Body of pancreas (tissue), 4 donors: Measurements from ENCODE around the gene GAS5. TPM values are rescaled to one million over a fixed set of nuclear protein-coding genes. Genes with fewer than 3 reads are reported as not detected.

Experiments used
- ATAC-seq: fragments of 150-250 bp; one replicate; pipeline ENCODE4 v1.9.1; 2016
- DNase-seq, 4 donors: peaks; one replicate each; pipeline ENCODE4 v3.0.0-alpha.2; 2019
- H3K27ac ChIP-seq, 4 donors: fragments of 200-600 bp; sonication (generic); 1 replicate in 3 of 4; 2 replicates in 1 of 4; pipeline versions ENCODE4 v1.5.1 to v1.6.1; 2016 to 2019; ENCODE audit warnings: mild to moderate bottlenecking in 1 of 4, mixed read lengths in 1 of 4, moderate library complexity in 1 of 4
- H3K27me3 ChIP-seq, 2 donors: fragments of 200-600 bp; sonication (generic); one replicate each; pipeline ENCODE4 v1.6.0; 2016; ENCODE audit warnings: mild to moderate bottlenecking in 1 of 2
- H3K36me3 ChIP-seq, 2 donors: fragments of 200-600 bp; sonication (generic); replicated peaks in 1 of 2; 2 replicates each; pipeline ENCODE4 v1.5.1; 2016; ENCODE audit warnings: low read depth in 2 of 2; ENCODE audit not compliant: insufficient read depth in 1 of 2
- H3K4me1 ChIP-seq: fragments of 200-600 bp; sonication (generic); one replicate; pipeline ENCODE4 v1.6.0; 2016
- H3K4me3 ChIP-seq, 2 donors: fragments of 200-600 bp; sonication (generic); 1 replicate in 1 of 2; 2 replicates in 1 of 2; pipeline ENCODE4 v1.5.1; 2016 to 2019
- H3K9me3 ChIP-seq, 3 donors: fragments of 200-600 bp; sonication (generic); 1 replicate in 2 of 3; 2 replicates in 1 of 3; pipeline ENCODE4 v1.5.1; 2016
- POLR2A ChIP-seq, 3 donors: fragments of 450-650 bp; IDR thresholded peaks; one replicate each; pipeline ENCODE4 v1.6.1; 2016; ENCODE audit warnings: antibody characterized with exemption in 3 of 3, mild to moderate bottlenecking in 2 of 3
- WGBS, 2 donors: methylation state at CpG; one replicate each; pipeline ENCODE4 v1.1.5; 2017; 5-methylcytosine and 5-hydroxymethylcytosine counted together
- intact Hi-C: fragments of 100-400 bp; cut with DNase I; formaldehyde crosslinking; loops from one replicate; pipeline ENCODE4 v1.15.1; 2023
- total RNA-seq, 2 donors: library from RNA; depleted of rRNA; stranded (reverse); fragments of >200 nt; gene quantifications; one replicate each; pipeline ENCODE4 v1.1.0, GENCODE V29; 2016
- TF ChIP-seq, protein P1 (sequence below), 7 experiments: fragments of 450-650 bp in 4 of 7; fragments of 200-600 bp in 3 of 7; sonication (generic) in 3 of 7; IDR thresholded peaks; one replicate each; pipeline ENCODE4 v1.5.1; 2016 to 2019; ENCODE audit warnings: antibody characterized with exemption in 7 of 7

Gene GAS5
- total RNA-seq, 2 donors from 2014 or later = 413 to 570 TPM

DNA sequence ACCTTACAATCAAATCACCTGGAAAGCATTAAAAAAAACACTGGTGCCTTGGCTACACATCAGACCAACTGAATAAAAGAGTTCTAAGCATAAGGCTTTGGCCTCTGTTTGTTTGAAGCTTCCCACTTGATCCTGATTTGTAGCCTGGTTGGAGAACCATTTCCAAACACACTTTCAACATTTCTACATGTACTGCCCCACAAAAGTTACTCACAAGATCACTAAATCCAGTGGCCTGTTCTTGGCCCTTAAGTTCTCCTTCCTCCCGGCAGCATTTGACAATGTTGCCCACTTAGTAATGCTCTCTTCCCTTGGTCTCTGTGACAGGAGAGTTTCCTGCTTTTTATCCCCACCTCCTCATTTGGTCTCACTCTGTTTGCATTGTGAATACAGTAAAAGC lies 11.8 kb downstream of the GAS5 start:
- peaks cover 0 to 5% of the 10 kb centered on the region in 2 donors for H3K36me3 ChIP-seq
- no peaks in the 10 kb centered on the region for H3K9me3 ChIP-seq
- H3K27ac ChIP-seq = no peak overlapping the region
- whole genome bisulfite sequencing, 2 donors = 90 to 93% methylated on average over 1 of the region's 1 CpG
- DNase-seq = no peak
- H3K27me3 ChIP-seq = no peaks in the 10 kb centered on the region
- ATAC-seq = no peak
- intact Hi-C loops = no loop called here
- H3K4me1 ChIP-seq = no peaks in the 10 kb centered on the region
- no peak overlapping the region for H3K4me3 ChIP-seq
- TF ChIP-seq POLR2A (IDR thresholded peaks at IDR 0.05) = no peak
- TF ChIP-seq, protein P1, sequence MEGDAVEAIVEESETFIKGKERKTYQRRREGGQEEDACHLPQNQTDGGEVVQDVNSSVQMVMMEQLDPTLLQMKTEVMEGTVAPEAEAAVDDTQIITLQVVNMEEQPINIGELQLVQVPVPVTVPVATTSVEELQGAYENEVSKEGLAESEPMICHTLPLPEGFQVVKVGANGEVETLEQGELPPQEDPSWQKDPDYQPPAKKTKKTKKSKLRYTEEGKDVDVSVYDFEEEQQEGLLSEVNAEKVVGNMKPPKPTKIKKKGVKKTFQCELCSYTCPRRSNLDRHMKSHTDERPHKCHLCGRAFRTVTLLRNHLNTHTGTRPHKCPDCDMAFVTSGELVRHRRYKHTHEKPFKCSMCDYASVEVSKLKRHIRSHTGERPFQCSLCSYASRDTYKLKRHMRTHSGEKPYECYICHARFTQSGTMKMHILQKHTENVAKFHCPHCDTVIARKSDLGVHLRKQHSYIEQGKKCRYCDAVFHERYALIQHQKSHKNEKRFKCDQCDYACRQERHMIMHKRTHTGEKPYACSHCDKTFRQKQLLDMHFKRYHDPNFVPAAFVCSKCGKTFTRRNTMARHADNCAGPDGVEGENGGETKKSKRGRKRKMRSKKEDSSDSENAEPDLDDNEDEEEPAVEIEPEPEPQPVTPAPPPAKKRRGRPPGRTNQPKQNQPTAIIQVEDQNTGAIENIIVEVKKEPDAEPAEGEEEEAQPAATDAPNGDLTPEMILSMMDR (IDR thresholded peaks at IDR 0.05) = no peak

DNA sequence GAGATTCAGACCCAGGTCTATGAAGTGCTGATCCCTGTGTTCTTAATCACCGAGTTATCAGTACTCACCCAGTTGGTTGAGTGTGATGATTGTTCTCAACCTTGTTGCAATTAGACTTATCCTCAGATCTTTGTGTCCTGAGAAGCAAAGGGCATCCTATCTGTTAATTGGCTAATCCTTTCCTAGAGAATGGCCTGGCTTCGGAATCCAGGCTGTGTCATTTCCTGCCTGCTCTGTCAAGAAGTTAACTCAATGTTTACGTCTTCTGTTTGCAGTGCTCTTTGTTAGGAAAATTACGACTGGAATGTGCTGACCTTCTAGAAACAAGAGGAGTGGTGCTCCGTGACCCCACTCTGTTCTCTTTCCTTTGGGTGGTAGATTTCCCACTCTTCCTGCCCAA lies 14.7 kb downstream of the GAS5 start:
- no peak overlapping the region for H3K27ac ChIP-seq
- no peaks in the 10 kb centered on the region for H3K36me3 ChIP-seq
- ATAC-seq (peak; percentile 18), DNase-seq (no peak)
- H3K4me3 ChIP-seq = no peak overlapping the region
- no peaks in the 10 kb centered on the region for H3K27me3 ChIP-seq
- WGBS, 2 donors = 71 to 79% methylated on average over 5 of the region's 5 CpGs
- TF ChIP-seq POLR2A (IDR thresholded peaks at IDR 0.05) = no peak
- TF ChIP-seq, protein P1 (IDR thresholded peaks at IDR 0.05) = no peak
- no peaks in the 10 kb centered on the region for H3K4me1 ChIP-seq
- no peaks in the 10 kb centered on the region for H3K9me3 ChIP-seq
- intact Hi-C loops = no loop called here

DNA sequence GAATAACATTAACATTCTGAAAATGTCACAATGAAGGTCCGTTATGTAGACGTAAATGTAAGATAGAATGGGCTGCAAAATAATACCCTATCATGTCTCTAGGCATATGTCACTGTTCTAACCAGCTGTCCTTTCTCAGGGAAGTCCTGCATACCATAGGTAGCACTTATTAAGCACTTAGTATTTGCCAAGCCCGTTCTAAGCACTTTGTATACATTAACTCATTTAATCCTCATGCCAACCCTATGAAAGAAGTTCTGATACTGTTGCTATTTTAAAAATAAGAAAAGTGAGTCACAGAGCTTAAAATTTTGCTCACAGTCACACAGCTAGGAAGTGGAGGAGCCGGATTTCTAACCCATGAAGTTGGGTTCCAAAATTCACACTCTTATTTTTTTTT lies 15.7 kb downstream of the GAS5 start:
- TF ChIP-seq, protein P1 (IDR thresholded peaks at IDR 0.05) = no peak
- TF ChIP-seq POLR2A (IDR thresholded peaks at IDR 0.05) = no peak
- H3K27ac ChIP-seq = no peak overlapping the region
- intact Hi-C loops = no loop called here

GRCh38 chr1:173832748-173833147 lies 35.0 kb downstream of the GAS5 start:
- 95% methylated on average over 1 of the region's 1 CpG for WGBS, 2 donors
- H3K4me3 ChIP-seq = no peak overlapping the region
- intact Hi-C loops = loop anchor here (10.0 kb wide), 1 partner anchor 408 kb away; no protein-coding TSS in a partner anchor
- peaks cover 0 to 7% of the 10 kb centered on the region in 2 donors for H3K36me3 ChIP-seq
- no peak for DNase-seq
- TF ChIP-seq POLR2A (IDR thresholded peaks at IDR 0.05) = no peak
- TF ChIP-seq, protein P1 (IDR thresholded peaks at IDR 0.05) = no peak
- H3K27me3 ChIP-seq = no peaks in the 10 kb centered on the region
- H3K4me1 ChIP-seq = no peaks in the 10 kb centered on the region
- no peak for ATAC-seq
- no peaks in the 10 kb centered on the region for H3K9me3 ChIP-seq
- no peak overlapping the region for H3K27ac ChIP-seq

More for the DNA sequence above, 15.7 kb downstream of the GAS5 start:
- ATAC-seq (no peak), DNase-seq (no peak)
- WGBS, 2 donors = 80 to 82% methylated on average over 4 of the region's 4 CpGs
- Histone ChIP-seq H3K4me3 (no peak overlapping the region), H3K9me3 (no peaks in the 10 kb centered on the region), H3K27me3 (no peaks in the 10 kb centered on the region), H3K36me3 (no peaks in the 10 kb centered on the region), H3K4me1 (no peaks in the 10 kb centered on the region)

- no peaks in the 10 kb centered on the region for H3K27me3 ChIP-seq
- H3K4me3 ChIP-seq = no peak overlapping the region
- intact Hi-C loops = no loop called here
- H3K9me3 ChIP-seq = no peaks in the 10 kb centered on the region
- H3K36me3 ChIP-seq = peaks cover 0 to 4% of the 10 kb centered on the region in 2 donors
- WGBS, 2 donors = 88 to 92% methylated on average over 2 of the region's 2 CpGs
- no peak for TF ChIP-seq POLR2A (IDR thresholded peaks at IDR 0.05)
- TF ChIP-seq, protein P1 (IDR thresholded peaks at IDR 0.05) = no peak
- H3K27ac ChIP-seq = no peak overlapping the region
- DNase-seq = no peak
- no peak for ATAC-seq
- peaks cover 15% of the 10 kb centered on the region for H3K4me1 ChIP-seq
These were observed 40.2 kb downstream of the GAS5 start for GRCh38 chr1:173827611-173828010.
